GM12878 (cell line): ENCODE results near the gene LAMC3. TPM values are rescaled to one million over a fixed set of nuclear protein-coding genes. Genes with fewer than 3 reads are reported as not detected.

Source experiments
- CHD2 ChIP-seq: IDR thresholded peaks from 2 replicates; pipeline ENCODE4 v1.6.1; 2011; ENCODE audit warnings: low read depth, low read length, improper control_type of control experiment, borderline replicate concordance
- HDGF ChIP-seq: fragments of 450-650 bp; IDR thresholded peaks from 2 replicates; pipeline ENCODE4 v1.6.1; 2016; ENCODE audit warnings: antibody characterized with exemption
- IRF5 ChIP-seq: fragments of 450-650 bp; IDR thresholded peaks from 2 replicates; pipeline ENCODE4 v1.6.1; 2017; ENCODE audit warnings: borderline replicate concordance
- KAT2A ChIP-seq: conservative IDR thresholded peaks from 2 replicates; pipeline ENCODE4 v1.6.1; 2011; ENCODE audit warnings: low read depth, low read length; ENCODE audit not compliant: control insufficient read depth
- NFIC ChIP-seq: IDR thresholded peaks from 2 replicates; pipeline ENCODE4 v1.6.1; 2012; ENCODE audit warnings: low read depth, mild to moderate bottlenecking, inconsistent platforms, low read length, moderate library complexity
- RAD51 ChIP-seq: fragments of 450-650 bp; IDR thresholded peaks from 2 replicates; pipeline ENCODE4 v1.6.1; 2016; ENCODE audit warnings: moderate library complexity, mild to moderate bottlenecking, inconsistent platforms
- ZBTB40 ChIP-seq: fragments of 450-650 bp; IDR thresholded peaks from 2 replicates; pipeline ENCODE4 v1.6.1; 2016; ENCODE audit warnings: mild to moderate bottlenecking, moderate library complexity, borderline replicate concordance
- polyA plus RNA-seq, 11 experiments: library from polyadenylated mRNA; depleted of rRNA in 4 of 11; unstranded in 6 of 11; stranded (reverse) in 5 of 11; fragments of >200 nt; fragmentation: Nextera tagmentation in 4 of 11; fragmentation: Illumina TruSeq in 1 of 11; extraction: Ambion mirVana in 4 of 11; extraction: Trizol in 1 of 11; gene quantifications; 1 replicate in 1 of 11; 2 replicates in 10 of 11; pipeline versions ENCODE4 v1.2.1 to v1.2.3, GENCODE V29; 2011 to 2016; ENCODE audit warnings: inconsistent platforms in 2 of 11, missing spikeins in 2 of 11, low read depth in 1 of 11
- total RNA-seq, 4 experiments: library from RNA; depleted of rRNA in 3 of 4; stranded (reverse); fragments of >200 nt in 3 of 4; fragmentation: Illumina TruSeq in 1 of 4; extraction: Trizol in 1 of 4; gene quantifications; 2 replicates each; pipeline versions ENCODE4 v1.2.1 to v1.2.3, GENCODE V29; 2013 to 2021

LAMC3 gene
- total and polyA plus RNA-seq, 10 of the 15 experiments (the other 5 are each of a cell fraction or from before 2014, with no cell fraction given): under 0.01 to 0.08 TPM; not detected in 8

GRCh38 chr9:131019388-131020239 is 10.6 kb downstream of the LAMC3 start (continued):
- TF ChIP-seq IRF5 (no peak), NFIC (no peak), ZBTB40 (no peak), HDGF (no peak), KAT2A (no peak), CHD2 (no peak), RAD51 (no peak)
